Sigmoid colon (tissue), 4 donors: ENCODE measurements around the gene POU2AF1.
"Not testable (repeated sequence)": the region's sequence is repeated elsewhere in the genome, so short reads cannot be mapped to it uniquely, and the experiment has no call there.

ENCODE experiments used
- EP300 ChIP-seq, 4 donors: sonication (generic); formaldehyde crosslinking; IDR thresholded peaks; one replicate each; pipeline ENCODE4 v1.6.1; 2017; ENCODE audit warnings: antibody characterized with exemption in 4 of 4
- POLR2A ChIP-seq, 2 donors: fragments of 450-650 bp; IDR thresholded peaks; one replicate each; pipeline ENCODE4 v1.6.1; 2016; ENCODE audit warnings: antibody characterized with exemption in 2 of 2, mild to moderate bottlenecking in 2 of 2, moderate library complexity in 2 of 2
- TF ChIP-seq, protein P1 (sequence below), 4 experiments: fragments of 450-650 bp in 3 of 4; fragments of 200-600 bp in 1 of 4; IDR thresholded peaks; one replicate each; pipeline ENCODE4 v1.5.1; 2016 to 2019; ENCODE audit warnings: antibody characterized with exemption in 4 of 4, mild to moderate bottlenecking in 3 of 4, moderate library complexity in 2 of 4

DNA sequence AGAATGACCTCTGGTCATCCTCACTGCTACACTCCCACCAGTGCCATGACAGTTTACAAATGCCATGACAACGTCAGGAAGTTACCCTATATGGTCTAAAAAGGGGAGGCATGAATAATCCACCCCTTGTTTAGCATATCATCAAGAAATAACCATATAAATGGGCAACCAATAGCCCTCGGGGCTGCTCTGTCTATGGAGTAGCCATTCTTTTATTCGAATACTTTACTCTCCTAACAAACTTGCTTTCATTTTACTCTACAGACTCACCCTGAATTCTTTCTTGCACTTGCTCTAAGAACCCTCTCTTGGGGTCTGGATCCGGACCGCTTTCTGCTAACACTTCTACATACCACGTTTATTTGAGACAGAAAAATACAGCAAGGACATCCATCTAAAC, 58.9 kb downstream of the POU2AF1 start:
- TF ChIP-seq POLR2A, EP300 (IDR thresholded peaks at IDR 0.05): not testable (repeated sequence)
- TF ChIP-seq, protein P1, sequence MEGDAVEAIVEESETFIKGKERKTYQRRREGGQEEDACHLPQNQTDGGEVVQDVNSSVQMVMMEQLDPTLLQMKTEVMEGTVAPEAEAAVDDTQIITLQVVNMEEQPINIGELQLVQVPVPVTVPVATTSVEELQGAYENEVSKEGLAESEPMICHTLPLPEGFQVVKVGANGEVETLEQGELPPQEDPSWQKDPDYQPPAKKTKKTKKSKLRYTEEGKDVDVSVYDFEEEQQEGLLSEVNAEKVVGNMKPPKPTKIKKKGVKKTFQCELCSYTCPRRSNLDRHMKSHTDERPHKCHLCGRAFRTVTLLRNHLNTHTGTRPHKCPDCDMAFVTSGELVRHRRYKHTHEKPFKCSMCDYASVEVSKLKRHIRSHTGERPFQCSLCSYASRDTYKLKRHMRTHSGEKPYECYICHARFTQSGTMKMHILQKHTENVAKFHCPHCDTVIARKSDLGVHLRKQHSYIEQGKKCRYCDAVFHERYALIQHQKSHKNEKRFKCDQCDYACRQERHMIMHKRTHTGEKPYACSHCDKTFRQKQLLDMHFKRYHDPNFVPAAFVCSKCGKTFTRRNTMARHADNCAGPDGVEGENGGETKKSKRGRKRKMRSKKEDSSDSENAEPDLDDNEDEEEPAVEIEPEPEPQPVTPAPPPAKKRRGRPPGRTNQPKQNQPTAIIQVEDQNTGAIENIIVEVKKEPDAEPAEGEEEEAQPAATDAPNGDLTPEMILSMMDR (IDR thresholded peaks at IDR 0.05) = not testable (repeated sequence)
